Spleen (tissue), 7 donors: ENCODE measurements around the gene ZNF524.

Source experiments
- POLR2A ChIP-seq, 3 donors: fragments of 450-650 bp; IDR thresholded peaks; one replicate each; pipeline ENCODE4 v1.5.1; 2017; ENCODE audit warnings: antibody characterized with exemption in 3 of 3, mild to moderate bottlenecking in 1 of 3
- POLR2AphosphoS5 ChIP-seq, 3 donors: sonication (generic); formaldehyde crosslinking; IDR thresholded peaks; one replicate each; pipeline ENCODE4 v1.5.1; 2017; ENCODE audit warnings: antibody characterized with exemption in 3 of 3
- TF ChIP-seq, protein P1 (sequence below), 11 experiments: fragments of 200-600 bp in 7 of 11; fragments of 450-650 bp in 4 of 11; sonication (generic) in 4 of 11; IDR thresholded peaks in 8 of 11; conservative IDR thresholded peaks in 3 of 11; 1 replicate in 7 of 11; 2 replicates in 4 of 11; pipeline versions ENCODE4 v1.4.0 to v1.8.0; 2016 to 2021; ENCODE audit warnings: antibody characterized with exemption in 11 of 11, inconsistent platforms in 4 of 11, mild to moderate bottlenecking in 1 of 11
- donor health status: DM: no; HTN: no; CAD: no; lungs with moderate emphysema.
- donor health status: DM: no; HTN: no; CAD: no.
- donor health status: DM: no; HTN: no; CAD: no.

DNA sequence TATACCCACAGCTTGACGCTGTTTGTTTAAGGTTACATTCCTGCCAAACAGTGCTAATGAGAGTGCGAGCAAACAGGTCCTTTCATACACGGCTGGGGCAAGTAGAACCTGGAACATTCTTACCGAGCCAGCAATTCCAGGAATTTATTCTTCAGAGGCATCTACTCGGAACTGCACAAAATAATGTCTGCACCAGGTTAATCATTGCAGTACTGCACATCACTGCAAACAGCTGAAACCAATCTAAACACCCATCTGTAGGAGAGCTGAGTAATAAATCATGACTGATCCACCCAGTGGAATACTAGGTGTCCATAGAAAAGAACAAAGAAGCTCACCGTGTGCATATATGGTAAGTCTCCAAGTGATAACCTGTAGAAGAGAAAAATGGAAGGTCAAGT is 18.3 kb upstream of the ZNF524 start:
- TF ChIP-seq, protein P1, sequence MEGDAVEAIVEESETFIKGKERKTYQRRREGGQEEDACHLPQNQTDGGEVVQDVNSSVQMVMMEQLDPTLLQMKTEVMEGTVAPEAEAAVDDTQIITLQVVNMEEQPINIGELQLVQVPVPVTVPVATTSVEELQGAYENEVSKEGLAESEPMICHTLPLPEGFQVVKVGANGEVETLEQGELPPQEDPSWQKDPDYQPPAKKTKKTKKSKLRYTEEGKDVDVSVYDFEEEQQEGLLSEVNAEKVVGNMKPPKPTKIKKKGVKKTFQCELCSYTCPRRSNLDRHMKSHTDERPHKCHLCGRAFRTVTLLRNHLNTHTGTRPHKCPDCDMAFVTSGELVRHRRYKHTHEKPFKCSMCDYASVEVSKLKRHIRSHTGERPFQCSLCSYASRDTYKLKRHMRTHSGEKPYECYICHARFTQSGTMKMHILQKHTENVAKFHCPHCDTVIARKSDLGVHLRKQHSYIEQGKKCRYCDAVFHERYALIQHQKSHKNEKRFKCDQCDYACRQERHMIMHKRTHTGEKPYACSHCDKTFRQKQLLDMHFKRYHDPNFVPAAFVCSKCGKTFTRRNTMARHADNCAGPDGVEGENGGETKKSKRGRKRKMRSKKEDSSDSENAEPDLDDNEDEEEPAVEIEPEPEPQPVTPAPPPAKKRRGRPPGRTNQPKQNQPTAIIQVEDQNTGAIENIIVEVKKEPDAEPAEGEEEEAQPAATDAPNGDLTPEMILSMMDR (IDR thresholded peaks at IDR 0.05 in 8 of 11, conservative IDR thresholded peaks at IDR 0.05 in 3 of 11), result no peak
- TF ChIP-seq POLR2AphosphoS5 (IDR thresholded peaks at IDR 0.05) (no peak), POLR2A (IDR thresholded peaks at IDR 0.05) (no peak)
